Esophagus squamous epithelium (tissue), 5 donors: ENCODE measurements around the gene SLC24A4. TPM values are rescaled to one million over a fixed set of nuclear protein-coding genes. Genes with fewer than 3 reads are reported as not detected.

Source experiments
- DNase-seq: peaks from one replicate; lab custom pipeline; 2025; lab: John Stamatoyannopoulos, UW
- H3K27ac ChIP-seq, 4 donors: fragments of 200-600 bp; sonication (generic); one replicate each; pipeline ENCODE4 v1.5.1; 2016 to 2019; ENCODE audit warnings: mild to moderate bottlenecking in 1 of 4
- H3K27me3 ChIP-seq, 4 donors: fragments of 200-600 bp; sonication (generic); 1 replicate in 3 of 4; 2 replicates in 1 of 4; pipeline versions ENCODE4 v1.5.1 to v1.6.0; 2017 to 2021; ENCODE audit warnings: antibody characterized with exemption in 1 of 4
- H3K36me3 ChIP-seq, 3 donors: fragments of 200-600 bp; sonication (generic); one replicate each; pipeline ENCODE4 v1.5.1; 2016 to 2019
- H3K4me1 ChIP-seq, 3 donors: fragments of 200-600 bp; sonication (generic); one replicate each; pipeline ENCODE4 v1.5.1; 2017 to 2019
- H3K4me3 ChIP-seq, 4 donors: fragments of 200-600 bp; sonication (generic); 1 replicate in 3 of 4; 2 replicates in 1 of 4; pipeline ENCODE4 v1.5.1; 2016 to 2019; ENCODE audit warnings: mild to moderate bottlenecking in 2 of 4, moderate library complexity in 1 of 4
- H3K9me3 ChIP-seq, 3 donors: fragments of 200-600 bp; sonication (generic); one replicate each; pipeline ENCODE4 v1.5.1; 2016 to 2019
- CTCF ChIP-seq, 6 experiments: fragments of 450-650 bp in 4 of 6; fragments of 200-600 bp in 2 of 6; sonication (generic) in 2 of 6; IDR thresholded peaks; one replicate each; pipeline ENCODE4 v1.5.1; 2016 to 2019; ENCODE audit warnings: antibody characterized with exemption in 6 of 6, mild to moderate bottlenecking in 4 of 6, moderate library complexity in 4 of 6
- POLR2A ChIP-seq, 4 donors: fragments of 450-650 bp; IDR thresholded peaks; one replicate each; pipeline ENCODE4 v1.6.1; 2017; ENCODE audit warnings: antibody characterized with exemption in 4 of 4, mild to moderate bottlenecking in 4 of 4, moderate library complexity in 3 of 4
- WGBS, 2 donors: methylation state at CpG; one replicate each; pipeline ENCODE4 v1.1.5; 2018; 5-methylcytosine and 5-hydroxymethylcytosine counted together
- intact Hi-C: fragments of 100-400 bp; cut with DNase I; formaldehyde crosslinking; loops from one replicate; pipeline ENCODE4 v1.15.0; 2022
- total RNA-seq, 4 donors: library from RNA; depleted of rRNA; stranded (reverse); fragments of >200 nt; gene quantifications; one replicate each; pipeline ENCODE4 v1.1.0, GENCODE V29; 2016
- donor health status: DM: yes; HTN: yes; CAD: no.

SLC24A4 gene
- total RNA-seq, 4 donors from 2014 or later, result 0.04 to 0.38 (median 0.20) TPM

- TF ChIP-seq CTCF (IDR thresholded peaks at IDR 0.05) (no peak), POLR2A (IDR thresholded peaks at IDR 0.05) (no peak)
- no peak for DNase-seq
Observed at GRCh38 chr14:92391726-92392125, 68.8 kb downstream of the SLC24A4 start.

DNA sequence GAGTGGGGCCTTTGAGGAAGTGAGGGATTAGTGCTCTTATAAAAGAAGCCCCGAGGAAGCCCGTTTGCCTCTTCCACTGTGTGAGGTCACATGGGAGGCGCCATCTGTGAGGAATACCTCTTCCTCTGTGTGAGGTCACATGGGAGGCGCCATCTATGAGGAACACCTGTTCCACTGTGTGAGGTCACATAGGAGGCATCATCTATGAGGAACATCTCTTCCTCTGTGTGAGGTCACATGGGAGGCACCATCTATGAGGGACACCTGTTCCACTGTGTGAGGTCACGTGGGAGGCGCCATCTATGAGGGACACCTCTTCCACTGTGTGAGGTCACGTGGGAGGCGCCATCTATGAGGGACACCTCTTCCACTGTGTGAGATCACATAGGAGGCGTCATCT, 69.7 kb downstream of the SLC24A4 start:
- Histone ChIP-seq H3K36me3 (no peaks in the 10 kb centered on the region), H3K4me3 (no peak overlapping the region), H3K4me1 (peaks cover 0 to 2% (median 0%) of the 10 kb centered on the region in 3 donors), H3K27ac (no peak overlapping the region), H3K27me3 (peaks cover 0 to 3% (median 0%) of the 10 kb centered on the region in 4 donors), H3K9me3 (no peaks in the 10 kb centered on the region)
- TF ChIP-seq POLR2A (IDR thresholded peaks at IDR 0.05) (no peak), CTCF (IDR thresholded peaks at IDR 0.05) (no peak)
- no peak for DNase-seq
- intact Hi-C loops, result no loop called here
- 67 to 81% methylated on average over 5 of the region's 9 CpGs for WGBS, 2 donors

More at GRCh38 chr14:92391726-92392125, 68.8 kb downstream of the SLC24A4 start:
- Histone ChIP-seq H3K27ac (no peak overlapping the region), H3K4me3 (no peak overlapping the region), H3K4me1 (no peaks in the 10 kb centered on the region), H3K36me3 (no peaks in the 10 kb centered on the region), H3K27me3 (peaks cover 0 to 3% (median 0%) of the 10 kb centered on the region in 4 donors), H3K9me3 (no peaks in the 10 kb centered on the region)
- intact Hi-C loops, result no loop called here
- WGBS, 2 donors, result 50 to 72% methylated on average over 4 to 10 of the region's 10 CpGs

- Histone ChIP-seq H3K4me1 (peaks cover 0 to 2% (median 0%) of the 10 kb centered on the region in 3 donors), H3K27me3 (peaks cover 0 to 3% (median 0%) of the 10 kb centered on the region in 4 donors), H3K27ac (no peak overlapping the region), H3K36me3 (no peaks in the 10 kb centered on the region), H3K9me3 (no peaks in the 10 kb centered on the region), H3K4me3 (no peak overlapping the region)
- DNase-seq, result no peak
- TF ChIP-seq CTCF (IDR thresholded peaks at IDR 0.05), result no peak
- no peak for TF ChIP-seq POLR2A (IDR thresholded peaks at IDR 0.05)
- 46 to 58% methylated on average over 9 of the region's 9 CpGs for WGBS, 2 donors
- intact Hi-C loops, result no loop called here
Observed at GRCh38 chr14:92397150-92397952, 74.4 kb downstream of the SLC24A4 start.

DNA sequence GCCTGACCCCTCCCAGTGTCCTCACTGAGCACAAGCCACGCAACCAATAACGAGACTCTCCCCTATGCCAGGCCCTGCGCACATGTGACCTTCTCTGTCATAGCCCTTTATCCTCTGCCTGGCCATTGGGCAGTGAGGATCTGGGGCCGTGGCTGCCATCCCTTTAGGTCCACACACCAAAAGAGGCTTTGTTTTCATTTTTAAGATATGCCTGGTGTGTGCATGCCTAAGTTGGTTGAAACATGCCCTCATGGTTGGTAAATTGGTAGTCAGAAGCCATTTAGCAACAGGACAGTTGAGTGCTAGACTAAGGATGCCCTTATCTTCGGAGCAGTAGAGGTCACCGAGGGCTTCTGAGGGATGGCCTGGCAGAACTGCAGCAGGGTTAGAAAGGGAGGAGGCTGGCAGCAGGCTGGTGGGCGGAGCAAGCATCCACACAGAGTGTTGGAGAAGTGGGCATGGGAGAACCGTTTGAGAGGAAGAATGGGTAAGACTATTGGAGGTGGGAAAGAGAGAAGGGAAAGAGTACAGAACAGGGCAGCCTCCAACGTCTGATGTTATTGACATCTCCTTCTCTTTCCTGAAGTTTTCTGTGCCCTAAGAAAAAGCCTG, 75.1 kb downstream of the SLC24A4 start:
- TF ChIP-seq POLR2A (IDR thresholded peaks at IDR 0.05), result no peak
- no peak for TF ChIP-seq CTCF (IDR thresholded peaks at IDR 0.05)
- DNase-seq, result no peak
- H3K27me3 ChIP-seq, result peaks cover 0 to 3% (median 0%) of the 10 kb centered on the region in 4 donors
- WGBS, 2 donors, result 56 to 65% methylated on average over 8 to 9 of the region's 9 CpGs
- H3K4me3 ChIP-seq, result no peak overlapping the region
- no peak overlapping the region for H3K27ac ChIP-seq
- no peaks in the 10 kb centered on the region for H3K9me3 ChIP-seq
- H3K36me3 ChIP-seq, result no peaks in the 10 kb centered on the region
- peaks cover 0 to 2% (median 0%) of the 10 kb centered on the region in 3 donors for H3K4me1 ChIP-seq
- intact Hi-C loops, result no loop called here
